Cardiac muscle cell (in vitro differentiated cells and primary cell): ENCODE measurements around the gene PCSK5. TPM values are rescaled to one million over a fixed set of nuclear protein-coding genes. Genes with fewer than 3 reads are reported as not detected.

Experiments
- DNase-seq, 2 donors: peaks; one replicate each; pipeline versions ENCODE4 v3.0.0 to v3.0.0-alpha.2; 2010 to 2017; ENCODE audit warnings: low read depth in 1 of 2, low spot score in 1 of 2
- H3K27ac ChIP-seq: fragments of 200-600 bp; sonication (generic); 2 replicates; pipeline ENCODE4 v1.5.1; 2016
- H3K27me3 ChIP-seq: fragments of 200-600 bp; sonication (generic); 2 replicates; pipeline ENCODE4 v1.6.0; 2016; ENCODE audit warnings: control low read depth
- H3K36me3 ChIP-seq: fragments of 200-600 bp; sonication (generic); 2 replicates; pipeline ENCODE4 v1.5.1; 2016; ENCODE audit warnings: control low read depth
- H3K4me1 ChIP-seq: fragments of 200-600 bp; sonication (generic); 2 replicates; pipeline ENCODE4 v1.8.1; 2017; ENCODE audit warnings: low read depth, mild to moderate bottlenecking, mixed run types
- H3K4me3 ChIP-seq: fragments of 200-600 bp; sonication (generic); 2 replicates; pipeline ENCODE4 v1.5.1; 2016; ENCODE audit warnings: mild to moderate bottlenecking
- H3K9me3 ChIP-seq: fragments of 200-600 bp; sonication (generic); 2 replicates; pipeline ENCODE4 v1.5.1; 2017; ENCODE audit warnings: low read depth, mild to moderate bottlenecking, control low read depth
- polyA plus RNA-seq: library from polyadenylated mRNA; unstranded; fragments of >200 nt; fragmentation: Nextera tagmentation; extraction: Ambion mirVana; gene quantifications from 2 replicates; pipeline ENCODE4 v1.2.1, GENCODE V29; 2016
- total RNA-seq: library from RNA; depleted of rRNA; stranded (reverse); fragments of >200 nt; gene quantifications from 2 replicates; pipeline ENCODE4 v1.2.3, GENCODE V29; 2016
- TF ChIP-seq, protein P1 (sequence below): IDR thresholded peaks from 2 replicates; pipeline ENCODE4 v1.5.1; 2012; ENCODE audit warnings: low read depth, mild to moderate bottlenecking, low read length

The PCSK5 gene
- total and polyA plus RNA-seq, 2 experiments from 2014 or later = 6.8 to 9.6 TPM

DNA sequence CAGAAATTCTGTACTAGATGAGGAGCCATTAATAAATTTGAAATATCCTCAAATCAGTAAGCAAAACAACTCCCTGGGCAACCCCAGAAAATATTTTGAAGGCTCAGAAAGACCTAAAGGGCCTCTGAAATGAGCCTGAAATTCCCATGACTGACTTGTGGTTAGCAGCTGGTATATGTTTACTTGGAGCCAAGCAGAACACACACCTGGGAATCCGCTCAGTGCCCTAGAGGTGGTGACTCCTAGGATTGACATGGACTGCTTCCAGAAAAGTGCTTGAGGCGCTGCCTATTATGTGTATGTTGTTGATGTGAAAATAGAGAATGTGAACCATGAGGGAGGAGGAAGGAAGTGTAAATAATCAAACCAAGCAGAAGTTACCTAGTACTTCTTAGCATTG lies 489.0 kb downstream of the PCSK5 start:
- Histone ChIP-seq H3K4me1 (peaks cover 11% of the 10 kb centered on the region), H3K36me3 (no peaks in the 10 kb centered on the region), H3K27ac (no peak overlapping the region), H3K4me3 (no peak overlapping the region), H3K9me3 (no peaks in the 10 kb centered on the region), H3K27me3 (no peaks in the 10 kb centered on the region)
- DNase-seq = no peak
- TF ChIP-seq, protein P1, sequence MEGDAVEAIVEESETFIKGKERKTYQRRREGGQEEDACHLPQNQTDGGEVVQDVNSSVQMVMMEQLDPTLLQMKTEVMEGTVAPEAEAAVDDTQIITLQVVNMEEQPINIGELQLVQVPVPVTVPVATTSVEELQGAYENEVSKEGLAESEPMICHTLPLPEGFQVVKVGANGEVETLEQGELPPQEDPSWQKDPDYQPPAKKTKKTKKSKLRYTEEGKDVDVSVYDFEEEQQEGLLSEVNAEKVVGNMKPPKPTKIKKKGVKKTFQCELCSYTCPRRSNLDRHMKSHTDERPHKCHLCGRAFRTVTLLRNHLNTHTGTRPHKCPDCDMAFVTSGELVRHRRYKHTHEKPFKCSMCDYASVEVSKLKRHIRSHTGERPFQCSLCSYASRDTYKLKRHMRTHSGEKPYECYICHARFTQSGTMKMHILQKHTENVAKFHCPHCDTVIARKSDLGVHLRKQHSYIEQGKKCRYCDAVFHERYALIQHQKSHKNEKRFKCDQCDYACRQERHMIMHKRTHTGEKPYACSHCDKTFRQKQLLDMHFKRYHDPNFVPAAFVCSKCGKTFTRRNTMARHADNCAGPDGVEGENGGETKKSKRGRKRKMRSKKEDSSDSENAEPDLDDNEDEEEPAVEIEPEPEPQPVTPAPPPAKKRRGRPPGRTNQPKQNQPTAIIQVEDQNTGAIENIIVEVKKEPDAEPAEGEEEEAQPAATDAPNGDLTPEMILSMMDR = no peak

DNA sequence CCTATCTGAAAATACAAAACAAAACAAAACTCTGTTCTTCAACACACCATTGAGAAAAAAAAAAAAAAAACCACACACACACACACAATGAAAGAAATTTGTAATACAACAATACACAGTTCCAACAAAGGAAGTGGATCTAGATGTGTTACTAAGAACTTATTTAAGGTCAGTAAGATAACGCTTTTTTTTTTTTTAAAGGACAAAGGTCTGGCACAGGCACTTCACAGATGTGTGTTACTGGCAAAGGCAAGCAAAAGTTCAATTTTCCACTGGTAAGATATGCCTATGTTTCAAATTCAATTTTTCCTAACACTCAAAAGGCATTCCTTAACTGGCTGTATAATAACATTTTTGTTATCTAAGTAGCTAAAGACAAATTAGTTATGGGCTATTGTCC lies 500.2 kb downstream of the PCSK5 start:
- H3K4me1 ChIP-seq = peaks cover 3% of the 10 kb centered on the region
- H3K27ac ChIP-seq = no peak overlapping the region
- H3K9me3 ChIP-seq = no peaks in the 10 kb centered on the region
- no peak overlapping the region for H3K4me3 ChIP-seq
- TF ChIP-seq, protein P1 = no peak
- no peak for DNase-seq
- H3K27me3 ChIP-seq = no peaks in the 10 kb centered on the region
- peaks cover 7% of the 10 kb centered on the region for H3K36me3 ChIP-seq

DNA sequence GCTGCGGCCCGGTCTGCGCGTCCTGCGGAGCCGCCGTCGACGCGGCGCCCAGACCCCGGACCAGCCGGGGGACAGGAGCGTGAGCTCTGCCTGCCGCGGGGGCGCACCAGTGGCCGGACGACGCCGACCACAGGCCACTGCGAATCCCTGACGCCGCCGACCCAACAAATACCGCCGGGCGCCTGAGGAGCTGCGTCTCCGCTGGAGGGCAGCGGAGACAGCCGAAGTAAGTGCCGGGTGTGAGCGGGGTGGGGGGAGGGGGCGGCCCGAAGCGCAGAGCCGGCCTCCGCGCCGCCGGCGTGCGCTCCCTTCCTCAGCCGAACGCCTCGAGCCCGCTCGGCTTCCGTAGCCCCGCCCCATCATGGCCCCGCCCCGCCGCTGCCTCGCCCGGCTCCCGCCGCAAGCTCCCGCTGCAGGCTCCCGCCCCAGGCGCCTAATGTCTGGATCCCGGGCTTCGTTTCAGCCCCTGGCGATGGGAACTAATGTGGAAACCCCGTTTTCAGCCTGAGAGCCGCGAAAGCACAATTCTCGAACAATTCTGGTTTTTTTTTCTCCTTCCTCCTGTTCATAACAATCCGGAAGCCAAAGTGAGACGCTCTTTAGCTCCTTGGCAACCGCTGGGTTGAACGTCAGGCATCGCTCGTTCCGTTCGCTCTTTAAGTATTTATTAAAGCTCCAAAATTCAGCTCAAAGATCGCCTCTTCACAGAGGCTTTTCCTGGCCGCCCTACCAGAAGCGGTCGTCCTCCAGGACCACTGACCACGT lies 503.9 kb downstream of the PCSK5 start, which contains the start of gene RFK:
TSS of gene RFK (minus strand) at position 232 of the 765 bp plus-strand sequence. CDS start 255 bp downstream, outside the sequence.
- Histone ChIP-seq H3K27ac (peak within 1 kb of the TSS; percentile 96), H3K36me3 (no peaks in the 10 kb centered on the region), H3K4me3 (peak within 1 kb of the TSS; percentile 80), H3K27me3 (no peaks in the 10 kb centered on the region), H3K9me3 (no peaks in the 10 kb centered on the region), H3K4me1 (peaks cover 3% of the 10 kb centered on the region)
- peak; percentile 94 to 97 for DNase-seq
- TF ChIP-seq, protein P1 = peak; percentile 41

DNA sequence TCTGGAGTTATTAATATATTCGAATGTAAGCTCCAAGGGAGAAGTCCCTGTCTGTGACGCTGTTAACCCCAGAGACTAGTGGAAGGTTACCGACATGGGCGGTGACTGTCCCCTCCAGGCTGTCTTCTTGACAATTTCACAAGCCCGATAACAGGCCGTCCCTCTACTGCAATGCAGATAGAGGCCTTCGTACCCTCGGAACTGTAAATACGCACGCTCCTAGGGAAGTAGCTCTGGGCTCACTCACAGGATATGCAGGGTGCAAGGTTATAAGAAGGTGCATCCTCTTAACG lies 504.4 kb downstream of the PCSK5 start:
- TF ChIP-seq, protein P1 = no peak
- Histone ChIP-seq H3K36me3 (no peaks in the 10 kb centered on the region), H3K9me3 (no peaks in the 10 kb centered on the region), H3K27ac (peak overlapping the region; percentile 96), H3K4me1 (peaks cover 3% of the 10 kb centered on the region), H3K4me3 (peak overlapping the region; percentile 80), H3K27me3 (no peaks in the 10 kb centered on the region)
- DNase-seq = peak; percentile 49 to 67

DNA sequence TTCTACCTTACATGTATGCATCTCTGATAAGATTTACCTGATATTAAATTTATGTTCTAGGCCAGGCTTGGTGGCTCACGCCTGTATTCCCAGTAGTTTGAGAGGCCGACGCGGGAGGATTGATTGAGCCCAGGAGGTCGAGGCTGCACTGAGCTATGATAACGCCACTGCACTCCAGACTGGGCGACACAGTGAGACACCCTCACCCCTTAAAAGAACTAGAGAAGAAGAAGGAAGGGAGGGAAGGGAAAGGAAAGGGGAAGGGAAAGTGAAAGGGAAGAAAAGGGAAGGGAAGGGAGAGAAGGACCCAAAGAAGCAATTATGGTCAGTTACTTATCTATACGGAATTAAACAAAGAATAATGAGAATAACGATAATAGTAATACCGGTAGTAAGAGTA lies 504.9 kb downstream of the PCSK5 start:
- TF ChIP-seq, protein P1 = no peak
- Histone ChIP-seq H3K4me1 (peaks cover 3% of the 10 kb centered on the region), H3K4me3 (peak overlapping the region; percentile 80), H3K27ac (peak overlapping the region; percentile 96), H3K27me3 (no peaks in the 10 kb centered on the region), H3K36me3 (no peaks in the 10 kb centered on the region), H3K9me3 (no peaks in the 10 kb centered on the region)
- no peak for DNase-seq
